ENCODE measurements around the gene SOWAHA.

SOWAHA gene

DNA sequence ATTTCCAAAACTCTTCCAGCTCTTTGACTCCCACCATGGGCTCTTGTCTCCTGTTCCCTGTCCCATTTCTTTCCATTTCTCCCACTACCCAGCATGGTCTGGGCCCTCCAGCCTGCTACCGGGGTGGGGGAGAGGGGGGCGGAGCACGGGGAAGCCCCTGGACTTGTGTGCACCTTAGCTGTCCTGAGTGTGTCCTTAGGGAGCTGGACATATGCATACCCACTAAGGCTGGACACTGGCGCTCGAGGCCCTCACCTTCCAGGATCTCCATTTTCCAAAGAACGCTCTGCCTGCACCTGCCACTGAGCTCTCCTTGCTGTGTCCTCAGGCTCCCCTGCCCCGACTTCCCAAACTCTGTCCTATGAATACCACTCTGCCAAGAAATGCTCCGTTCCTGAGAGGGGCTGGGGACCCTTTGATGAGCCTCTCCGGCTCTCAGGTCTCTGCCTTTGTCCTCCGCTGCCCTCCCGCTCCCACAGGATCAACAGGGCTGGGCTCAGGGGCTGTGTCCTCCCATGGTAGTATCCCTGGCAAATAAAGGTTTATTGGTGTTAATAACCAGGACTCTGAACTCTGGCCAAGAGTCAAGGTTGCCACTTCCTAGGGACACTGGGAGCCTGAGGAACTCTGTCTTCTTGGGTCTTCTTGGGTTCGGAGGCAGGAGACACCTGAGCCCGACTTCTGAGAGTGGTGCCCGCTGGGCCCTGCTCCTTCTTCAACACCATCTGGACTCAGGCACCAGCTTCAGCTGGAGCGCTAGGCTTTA lies 18.2 kb downstream of the SOWAHA start:
- Histone ChIP-seq H3K9me3 (replicated peaks; ENCODE audit: insufficient read depth, low read length) (no peaks in the 10 kb centered on the region), H3K27me3 (replicated peaks; ENCODE audit: insufficient read depth, low read length) (no peaks in the 10 kb centered on the region), H3K9ac (ENCODE audit: low read length) (peak overlapping the region; percentile 85), H4K20me1 (ENCODE audit: insufficient read depth, low read length) (no peaks in the 10 kb centered on the region), H3K27ac (ENCODE audit: low read length) (no peak overlapping the region; the same call in 1 of the 2 replicates), H3K4me1 (ENCODE audit: low read length) (no peaks in the 10 kb centered on the region), H3K4me2 (ENCODE audit: low read depth, low read length) (peak overlapping the region; percentile 90), H2AFZ (ENCODE audit: low read length) (peak overlapping the region; percentile 90), H3K9me2 (replicated peaks; ENCODE audit: insufficient read depth, low read length) (no peaks in the 10 kb centered on the region), H3F3A (ENCODE audit: insufficient read depth, low read length) (no peaks in the 10 kb centered on the region), H3K79me2 (ENCODE audit: low read length) (peaks cover 5% of the 10 kb centered on the region), H3K4me3 (ENCODE audit: low read length) (peak overlapping the region; percentile 82), H3K36me3 (replicated peaks; ENCODE audit: insufficient read depth, low read length) (no peaks in the 10 kb centered on the region)
- no peak for DNase-seq
- TF ChIP-seq EZH2phosphoT487 (IDR thresholded peaks at IDR 0.05; ENCODE audit: low read length) (no peak), EZH2 (optimal IDR thresholded peaks at IDR 0.05; ENCODE audit: low read depth, low read length) (no peak)
- TF ChIP-seq, protein P1, sequence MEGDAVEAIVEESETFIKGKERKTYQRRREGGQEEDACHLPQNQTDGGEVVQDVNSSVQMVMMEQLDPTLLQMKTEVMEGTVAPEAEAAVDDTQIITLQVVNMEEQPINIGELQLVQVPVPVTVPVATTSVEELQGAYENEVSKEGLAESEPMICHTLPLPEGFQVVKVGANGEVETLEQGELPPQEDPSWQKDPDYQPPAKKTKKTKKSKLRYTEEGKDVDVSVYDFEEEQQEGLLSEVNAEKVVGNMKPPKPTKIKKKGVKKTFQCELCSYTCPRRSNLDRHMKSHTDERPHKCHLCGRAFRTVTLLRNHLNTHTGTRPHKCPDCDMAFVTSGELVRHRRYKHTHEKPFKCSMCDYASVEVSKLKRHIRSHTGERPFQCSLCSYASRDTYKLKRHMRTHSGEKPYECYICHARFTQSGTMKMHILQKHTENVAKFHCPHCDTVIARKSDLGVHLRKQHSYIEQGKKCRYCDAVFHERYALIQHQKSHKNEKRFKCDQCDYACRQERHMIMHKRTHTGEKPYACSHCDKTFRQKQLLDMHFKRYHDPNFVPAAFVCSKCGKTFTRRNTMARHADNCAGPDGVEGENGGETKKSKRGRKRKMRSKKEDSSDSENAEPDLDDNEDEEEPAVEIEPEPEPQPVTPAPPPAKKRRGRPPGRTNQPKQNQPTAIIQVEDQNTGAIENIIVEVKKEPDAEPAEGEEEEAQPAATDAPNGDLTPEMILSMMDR (IDR thresholded peaks at IDR 0.05; ENCODE audit: low read length), result no peak

GRCh38 chr5:132832612-132833011 lies 19.5 kb downstream of the SOWAHA start:
- Histone ChIP-seq H3K27ac (ENCODE audit: low read length) (no peak overlapping the region), H3K79me2 (ENCODE audit: low read length) (peaks cover 5% of the 10 kb centered on the region), H3K4me3 (ENCODE audit: low read length) (no peak overlapping the region), H3K9ac (ENCODE audit: low read length) (no peak overlapping the region), H4K20me1 (ENCODE audit: insufficient read depth, low read length) (no peaks in the 10 kb centered on the region), H2AFZ (ENCODE audit: low read length) (no peak overlapping the region), H3K36me3 (replicated peaks; ENCODE audit: insufficient read depth, low read length) (no peaks in the 10 kb centered on the region), H3K9me2 (replicated peaks; ENCODE audit: insufficient read depth, low read length) (no peaks in the 10 kb centered on the region), H3K9me3 (replicated peaks; ENCODE audit: insufficient read depth, low read length) (no peaks in the 10 kb centered on the region), H3K4me2 (ENCODE audit: low read depth, low read length) (no peak overlapping the region), H3K27me3 (replicated peaks; ENCODE audit: insufficient read depth, low read length) (no peaks in the 10 kb centered on the region), H3F3A (ENCODE audit: insufficient read depth, low read length) (no peaks in the 10 kb centered on the region), H3K4me1 (ENCODE audit: low read length) (no peaks in the 10 kb centered on the region)
- TF ChIP-seq EZH2phosphoT487 (IDR thresholded peaks at IDR 0.05; ENCODE audit: low read length) (no peak), EZH2 (optimal IDR thresholded peaks at IDR 0.05; ENCODE audit: low read depth, low read length) (no peak)
- TF ChIP-seq, protein P1 (IDR thresholded peaks at IDR 0.05; ENCODE audit: low read length), result no peak
- no peak for DNase-seq

- no peak for DNase-seq
- Histone ChIP-seq H3F3A (ENCODE audit: insufficient read depth, low read length) (no peaks in the 10 kb centered on the region), H2AFZ (ENCODE audit: low read length) (no peak overlapping the region), H3K27me3 (replicated peaks; ENCODE audit: insufficient read depth, low read length) (no peaks in the 10 kb centered on the region), H3K79me2 (ENCODE audit: low read length) (peaks cover 5% of the 10 kb centered on the region), H3K9ac (ENCODE audit: low read length) (no peak overlapping the region), H3K9me2 (replicated peaks; ENCODE audit: insufficient read depth, low read length) (no peaks in the 10 kb centered on the region), H3K4me2 (ENCODE audit: low read depth, low read length) (no peak overlapping the region), H4K20me1 (ENCODE audit: insufficient read depth, low read length) (no peaks in the 10 kb centered on the region), H3K9me3 (replicated peaks; ENCODE audit: insufficient read depth, low read length) (no peaks in the 10 kb centered on the region), H3K4me3 (ENCODE audit: low read length) (no peak overlapping the region), H3K4me1 (ENCODE audit: low read length) (no peaks in the 10 kb centered on the region), H3K27ac (ENCODE audit: low read length) (no peak overlapping the region), H3K36me3 (replicated peaks; ENCODE audit: insufficient read depth, low read length) (no peaks in the 10 kb centered on the region)
- TF ChIP-seq EZH2phosphoT487 (IDR thresholded peaks at IDR 0.05; ENCODE audit: low read length) (no peak), EZH2 (optimal IDR thresholded peaks at IDR 0.05; ENCODE audit: low read depth, low read length) (no peak)
- TF ChIP-seq, protein P1 (IDR thresholded peaks at IDR 0.05; ENCODE audit: low read length), result no peak
Observed at GRCh38 chr5:132834057-132834456, 21.0 kb downstream of the SOWAHA start.
